HG03520 (cell line): Measurements from ENCODE around the gene KCNK2.
"Not testable (repeated sequence)": the region's sequence is repeated elsewhere in the genome, so short reads cannot be mapped to it uniquely, and the experiment has no call there.

ENCODE experiments used
- ATAC-seq: cut with Tn5 transposase; IDR thresholded peaks from one replicate; pipeline ENCODE4 v1.9.1; 2021; ENCODE audit warnings: mild to moderate bottlenecking, moderate library complexity; ENCODE audit not compliant: unreplicated experiment

Gene KCNK2

DNA sequence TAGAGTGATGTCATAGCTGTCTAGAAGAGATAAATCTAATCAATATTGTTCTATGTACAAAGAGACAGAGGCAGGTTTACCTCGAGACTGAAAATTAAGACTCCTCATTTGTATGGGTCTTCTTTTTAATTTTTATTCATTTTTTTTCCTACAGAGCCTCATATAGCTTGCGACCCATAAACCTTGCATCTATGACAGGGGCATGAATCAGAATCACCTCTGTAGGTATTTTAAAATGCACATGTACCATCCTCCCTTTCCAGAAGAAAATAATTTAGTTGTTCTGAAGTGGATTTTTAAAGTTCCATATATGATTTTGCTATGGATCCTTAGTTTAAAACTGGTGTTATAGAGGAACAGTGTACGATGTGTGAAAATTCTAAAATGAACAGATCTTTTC, 64.5 kb downstream of the KCNK2 start:
- ATAC-seq = no peak

DNA sequence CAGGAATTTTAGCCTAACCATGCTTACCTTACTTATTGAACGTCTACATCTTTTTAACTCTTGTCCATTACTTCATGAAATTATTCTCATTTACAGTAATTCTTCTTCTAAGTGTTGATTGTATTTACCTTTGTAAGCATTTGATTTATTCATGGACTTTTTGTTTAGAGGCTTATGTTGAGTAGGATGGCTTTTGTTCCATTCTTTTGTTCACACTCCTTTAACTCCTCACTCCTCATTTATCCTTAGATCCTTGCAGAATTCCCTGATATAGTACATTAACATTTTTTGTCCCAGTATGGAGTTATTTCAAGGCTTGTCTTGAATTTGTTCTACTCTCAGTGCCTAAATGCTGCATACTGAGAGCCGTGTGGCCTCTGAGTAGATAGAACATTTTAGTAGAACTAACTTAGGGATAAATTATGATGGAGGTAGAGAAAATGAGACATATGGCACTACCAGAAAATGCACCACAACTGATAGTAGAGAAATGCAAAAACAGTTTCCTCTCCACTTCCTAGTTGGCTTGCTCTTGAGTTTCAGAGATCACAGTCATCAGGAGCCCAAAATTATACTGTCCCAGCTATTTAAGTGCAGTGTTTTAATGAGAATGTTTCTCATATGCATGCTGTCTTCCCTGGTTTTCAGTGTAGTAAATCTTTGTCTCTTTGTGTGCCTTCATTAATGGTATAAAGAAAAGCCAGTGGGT, 69.5 kb downstream of the KCNK2 start:
- no peak for ATAC-seq

DNA sequence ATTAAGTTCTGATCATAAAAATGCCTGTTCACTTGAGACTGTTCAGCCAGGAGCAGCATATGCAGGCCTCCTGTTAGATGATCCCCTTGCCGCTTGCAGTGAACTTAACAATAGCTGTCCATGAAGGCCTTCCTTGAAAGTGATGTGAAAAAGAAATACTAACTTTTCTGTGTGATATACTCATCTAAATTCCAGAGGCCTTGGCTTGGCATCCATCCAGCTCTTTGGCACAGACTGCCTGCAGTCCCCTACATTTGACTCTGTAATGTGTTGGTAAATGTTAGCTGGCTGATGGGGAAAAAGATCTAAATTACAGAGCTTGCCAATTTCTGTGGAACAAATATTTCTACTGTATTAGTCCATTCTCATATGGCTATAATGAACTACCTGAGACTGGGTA, 73.7 kb downstream of the KCNK2 start:
- ATAC-seq = no peak

DNA sequence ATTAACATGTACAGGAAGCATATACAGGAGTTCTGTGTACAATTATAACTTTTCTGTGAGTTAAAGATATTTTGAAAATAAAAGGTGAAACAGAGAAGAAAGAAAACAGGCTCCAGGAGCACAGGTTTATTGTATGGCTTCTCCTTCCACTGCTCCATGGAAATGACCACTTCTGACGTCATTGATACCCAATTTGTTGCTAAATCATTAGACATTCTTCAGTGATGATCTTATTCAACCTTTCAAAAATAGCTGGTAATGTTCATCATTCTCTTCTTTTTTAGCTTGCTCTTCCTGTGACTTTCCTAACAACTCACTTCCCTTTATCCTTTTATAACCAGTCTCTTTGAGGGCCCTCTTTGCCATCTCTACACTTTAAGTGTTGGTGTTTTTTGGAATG, 77.8 kb downstream of the KCNK2 start:
- ATAC-seq = no peak

DNA sequence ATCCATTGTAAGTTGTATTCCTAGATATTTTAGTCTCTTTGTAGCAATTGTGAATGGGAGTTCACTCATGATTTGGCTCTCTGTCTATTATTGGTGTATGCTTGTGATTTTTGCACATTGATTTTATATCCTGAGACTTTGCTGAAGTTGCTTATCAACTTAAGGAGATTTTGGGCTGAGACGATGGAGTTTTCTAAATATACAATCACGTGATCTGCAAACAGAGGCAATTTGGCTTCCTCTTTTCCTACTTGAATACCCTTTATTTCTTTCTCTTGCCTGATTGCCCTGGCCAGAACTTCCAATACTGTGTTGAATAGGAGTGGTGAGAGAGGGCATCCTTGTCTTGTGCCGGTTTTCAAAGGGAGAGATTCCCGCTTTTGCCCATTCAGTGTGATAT, 80.6 kb downstream of the KCNK2 start:
- ATAC-seq = not testable (repeated sequence)

DNA sequence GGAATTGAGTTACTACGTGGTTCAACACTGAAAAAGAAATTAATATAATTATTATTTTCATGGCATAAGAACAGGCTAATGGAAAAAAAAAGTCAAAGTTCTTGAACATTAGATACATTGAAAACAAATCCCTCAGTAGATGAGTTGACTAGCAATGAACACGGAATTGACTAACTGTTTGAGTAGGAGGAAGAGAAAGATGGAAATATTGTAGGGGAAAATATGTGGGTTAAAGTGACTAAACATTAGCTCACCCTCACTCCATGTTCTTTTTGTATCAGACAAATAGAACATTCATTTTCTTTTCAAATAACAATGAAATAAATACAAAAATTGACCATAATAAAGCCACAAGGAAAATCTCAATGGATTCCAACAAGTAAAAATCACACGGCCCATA, 84.3 kb downstream of the KCNK2 start:
- ATAC-seq = no peak

DNA sequence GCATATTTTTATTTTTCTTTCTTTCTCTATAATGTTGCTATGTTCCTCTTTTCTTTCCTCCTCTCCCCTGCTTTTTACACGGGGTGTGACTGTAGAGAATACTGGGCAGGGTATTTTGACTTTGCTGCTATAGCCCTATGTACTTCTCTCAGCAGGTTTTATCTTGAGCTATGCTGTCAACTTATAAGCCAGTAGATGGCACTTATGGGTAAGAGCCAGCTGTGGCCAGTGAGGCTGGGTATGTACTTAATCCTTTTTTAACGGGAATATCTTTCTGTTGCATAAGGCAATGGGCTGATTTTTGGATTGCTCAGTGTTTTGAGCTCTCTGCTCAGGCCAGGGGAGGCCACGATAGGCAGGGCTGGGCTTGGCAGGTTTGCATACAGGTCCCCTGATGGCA, 99.0 kb downstream of the KCNK2 start:
- ATAC-seq = no peak

DNA sequence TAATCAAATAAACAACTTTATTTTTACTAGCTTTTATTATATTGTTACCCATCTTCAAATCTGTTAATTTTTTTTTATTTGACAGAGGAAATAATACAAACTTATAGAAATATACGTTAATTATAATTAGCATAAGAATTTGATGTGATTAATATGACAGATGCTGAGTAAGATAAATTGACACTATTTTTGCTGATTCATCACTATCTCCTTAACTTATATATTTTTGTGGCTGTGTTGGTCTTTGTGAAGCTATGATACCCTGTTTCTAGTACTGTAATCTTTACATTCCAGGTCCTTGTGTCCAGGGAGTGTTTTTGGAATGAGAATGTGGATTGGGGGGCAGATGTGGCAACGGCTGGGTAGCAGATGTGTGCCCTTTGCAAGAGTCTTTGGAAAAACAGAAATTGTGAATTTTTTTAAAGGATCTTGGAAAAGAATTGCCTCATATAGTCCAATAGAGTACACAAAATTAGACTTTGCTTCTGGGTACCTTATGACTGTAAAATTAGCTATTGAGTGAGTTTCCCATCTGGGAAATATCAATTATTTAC, 102.6 kb downstream of the KCNK2 start:
- no peak for ATAC-seq

DNA sequence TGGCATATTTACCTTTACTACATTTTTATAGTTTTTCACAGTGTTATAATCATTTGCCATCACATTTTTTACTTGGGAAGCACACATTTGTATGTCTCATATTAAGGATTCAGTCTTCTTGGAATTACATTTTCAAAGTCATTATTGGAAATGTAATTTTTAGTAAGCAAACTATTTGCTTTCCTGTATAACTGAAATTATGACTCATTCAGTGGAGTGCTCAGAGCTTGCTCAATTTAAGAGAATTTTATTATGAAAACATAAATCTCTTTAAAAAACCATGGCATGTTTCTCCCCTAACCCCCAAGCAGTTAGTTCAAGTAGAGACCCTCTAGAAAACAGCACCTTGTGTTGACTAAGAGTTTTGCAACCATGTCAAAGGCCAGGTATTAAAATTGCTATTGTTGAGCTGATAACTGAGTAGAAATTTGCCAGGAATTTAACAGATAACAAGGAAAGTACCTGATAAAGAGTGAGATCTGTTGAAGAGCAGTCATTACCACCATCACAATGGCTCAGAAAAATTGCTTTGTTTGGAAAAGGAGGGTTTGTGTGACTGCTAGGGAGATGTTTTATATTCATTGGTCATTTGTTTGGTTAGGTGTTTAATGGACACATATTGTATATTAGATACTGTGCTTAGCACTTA, 105.9 kb downstream of the KCNK2 start:
- no peak for ATAC-seq

DNA sequence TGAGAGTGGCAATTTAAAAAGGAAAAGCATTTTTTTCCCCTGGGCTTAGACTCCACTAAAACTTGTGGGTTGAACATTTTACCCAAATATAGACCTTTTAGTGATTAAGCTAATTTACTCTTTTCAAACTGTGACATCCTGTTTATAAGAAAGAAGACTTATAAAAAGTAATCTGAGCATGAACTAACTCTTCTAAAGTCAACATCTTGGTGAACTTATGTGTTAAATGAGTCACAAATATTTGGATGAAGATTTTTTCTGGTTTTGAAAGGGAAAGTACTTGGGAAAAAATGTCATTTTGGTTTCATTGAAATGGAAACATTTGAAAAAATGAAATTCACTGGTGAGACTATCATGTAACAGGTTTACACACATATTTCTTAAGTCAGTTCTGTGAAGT, 109.8 kb downstream of the KCNK2 start:
- ATAC-seq = no peak

DNA sequence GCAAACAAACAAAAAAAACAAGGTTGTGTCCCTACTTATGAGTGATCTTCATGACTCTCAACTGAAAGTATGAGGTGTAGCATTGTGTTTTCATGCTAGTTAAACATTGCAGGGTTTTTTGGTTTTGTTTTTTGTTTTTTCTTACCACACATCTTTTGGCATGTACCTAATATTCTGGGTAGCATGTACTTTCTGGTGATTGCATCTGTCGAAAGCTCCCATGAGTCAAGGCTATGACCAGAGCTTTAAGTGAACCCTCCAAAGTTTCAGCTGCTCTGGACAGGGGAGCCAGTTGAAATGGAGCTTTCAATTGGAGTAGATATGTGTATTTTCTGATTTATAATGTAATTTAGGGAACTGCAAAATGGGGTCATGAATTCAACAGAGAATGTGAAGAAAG, 115.5 kb downstream of the KCNK2 start:
- ATAC-seq = no peak

DNA sequence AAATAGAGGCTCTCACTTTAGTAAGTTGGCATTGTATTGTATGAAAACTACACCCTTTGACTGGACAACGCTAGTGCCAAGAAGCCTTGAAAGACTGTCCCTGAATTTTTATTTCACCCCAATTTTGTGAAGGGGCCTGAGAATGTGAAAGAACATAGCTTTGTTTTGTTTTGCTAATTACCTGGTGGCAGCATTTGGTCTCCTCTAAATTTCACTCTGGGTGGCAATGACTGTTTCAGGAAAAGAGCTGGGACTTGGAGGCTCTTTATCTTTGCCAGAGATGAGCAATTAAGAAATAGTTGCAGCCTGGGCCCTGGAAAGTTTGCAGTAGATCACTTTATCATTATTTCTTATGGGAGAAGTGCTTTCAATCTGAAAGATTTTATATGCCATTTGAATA, 117.6 kb downstream of the KCNK2 start:
- no peak for ATAC-seq

DNA sequence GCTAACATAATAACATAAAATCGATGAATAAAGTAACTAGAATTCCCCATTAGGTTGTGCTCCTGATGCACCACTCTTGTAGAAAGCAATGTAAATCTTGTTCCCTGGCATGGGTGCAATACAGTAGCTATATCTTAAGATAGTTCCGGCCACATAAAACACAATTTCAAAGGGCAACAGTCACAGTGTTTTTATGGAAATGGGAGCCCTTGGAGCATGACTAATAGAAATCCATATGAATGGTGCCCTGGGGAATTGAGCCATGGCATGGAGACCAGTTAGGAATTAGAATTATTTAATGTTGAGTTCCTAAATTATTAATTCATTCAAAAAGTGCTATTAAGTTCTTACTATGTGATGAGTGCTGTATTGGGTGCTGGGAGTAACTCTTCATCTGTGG, 118.7 kb downstream of the KCNK2 start:
- no peak for ATAC-seq

DNA sequence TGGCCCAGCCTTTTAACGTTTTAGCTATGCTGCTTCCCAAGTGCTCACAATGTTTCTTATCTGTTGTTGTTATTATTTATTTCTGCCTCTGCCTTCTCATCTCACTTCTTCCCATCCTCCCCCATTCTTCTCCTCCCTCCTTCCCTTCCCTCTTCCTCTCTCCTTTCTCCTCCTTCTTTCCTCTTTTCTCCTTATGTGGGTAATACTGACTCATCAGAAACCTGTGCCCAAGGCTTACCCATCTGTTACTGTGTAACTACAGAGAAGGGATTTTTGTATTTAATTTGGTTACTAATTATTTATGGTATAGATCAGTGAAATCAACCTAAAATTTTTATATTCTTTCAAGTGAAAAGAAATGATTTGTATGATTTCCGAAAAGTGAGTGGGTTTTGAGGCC, 120.3 kb downstream of the KCNK2 start:
- ATAC-seq = no peak

DNA sequence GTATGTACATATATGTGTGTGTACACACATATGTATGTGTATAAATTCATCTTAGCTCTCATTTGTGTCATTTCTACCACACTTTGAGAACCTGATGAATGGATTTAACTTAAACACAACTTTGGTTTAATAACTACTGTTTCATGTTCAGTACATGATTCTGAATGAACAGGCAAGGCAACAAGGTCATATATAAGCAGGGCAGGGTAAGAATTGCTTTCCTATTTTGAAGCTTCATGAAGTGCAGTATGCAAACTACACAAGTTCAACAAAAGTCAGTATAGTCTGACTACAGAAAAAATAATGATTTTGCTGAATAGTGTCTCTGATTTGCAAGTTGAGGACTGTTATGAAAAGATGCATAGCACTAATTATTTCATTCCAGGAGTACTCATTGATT, 127.6 kb downstream of the KCNK2 start:
- ATAC-seq = no peak

DNA sequence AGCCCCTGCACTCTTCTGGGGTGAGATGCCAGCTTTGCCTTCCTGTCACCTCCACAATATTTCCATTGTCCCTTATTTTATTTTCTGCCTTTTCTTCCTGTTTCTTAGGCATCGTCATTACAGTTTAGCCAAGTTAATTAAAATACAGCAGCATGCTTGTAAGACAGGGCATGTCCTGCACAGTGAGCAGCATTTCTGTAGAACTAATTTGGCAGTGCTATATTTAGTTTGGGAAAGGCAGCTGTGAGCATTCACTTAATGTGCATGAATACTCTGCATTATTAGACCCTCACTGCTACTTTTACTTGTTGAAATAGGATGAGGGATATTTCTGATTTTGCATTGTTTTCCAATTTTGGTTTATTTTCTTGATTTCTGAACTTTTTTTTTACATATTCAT, 133.3 kb downstream of the KCNK2 start:
- no peak for ATAC-seq

DNA sequence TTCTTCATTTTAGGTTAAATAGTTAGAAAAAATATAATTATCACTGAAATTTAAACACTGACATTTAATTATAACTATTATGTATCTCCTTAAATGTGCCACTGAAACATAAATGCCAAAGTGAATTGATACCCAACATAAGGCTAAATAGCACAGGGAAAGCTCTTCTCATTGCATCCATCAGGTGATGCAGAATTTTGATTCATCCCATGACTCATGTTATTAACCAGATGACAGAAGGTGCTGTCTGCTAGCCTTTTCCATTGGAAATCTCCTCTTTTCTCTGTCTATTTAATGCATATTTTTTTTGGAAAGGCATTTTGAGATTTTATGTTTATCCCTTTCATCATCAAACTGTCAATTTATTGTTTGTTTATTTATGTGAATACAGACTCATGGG, 136.8 kb downstream of the KCNK2 start:
- ATAC-seq = no peak

DNA sequence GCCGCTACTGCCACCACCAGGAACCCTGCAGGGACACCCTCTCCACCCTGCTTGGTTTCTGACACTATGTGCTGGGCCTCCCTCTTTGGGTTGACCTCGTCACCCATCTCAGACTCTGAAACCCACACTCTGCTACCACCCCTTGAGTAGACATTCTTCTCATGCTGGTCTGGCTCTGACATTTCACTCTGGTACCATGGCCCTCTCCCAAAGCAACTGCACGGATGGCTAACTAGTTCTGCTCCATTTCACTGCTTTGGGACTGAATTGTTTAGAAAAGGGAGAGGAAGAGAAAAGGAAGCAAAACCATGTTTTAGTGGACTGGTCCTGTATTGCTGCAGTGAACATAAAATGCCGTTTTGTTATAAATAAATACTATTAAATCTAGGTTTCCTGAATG, 137.8 kb downstream of the KCNK2 start:
- ATAC-seq = no peak

DNA sequence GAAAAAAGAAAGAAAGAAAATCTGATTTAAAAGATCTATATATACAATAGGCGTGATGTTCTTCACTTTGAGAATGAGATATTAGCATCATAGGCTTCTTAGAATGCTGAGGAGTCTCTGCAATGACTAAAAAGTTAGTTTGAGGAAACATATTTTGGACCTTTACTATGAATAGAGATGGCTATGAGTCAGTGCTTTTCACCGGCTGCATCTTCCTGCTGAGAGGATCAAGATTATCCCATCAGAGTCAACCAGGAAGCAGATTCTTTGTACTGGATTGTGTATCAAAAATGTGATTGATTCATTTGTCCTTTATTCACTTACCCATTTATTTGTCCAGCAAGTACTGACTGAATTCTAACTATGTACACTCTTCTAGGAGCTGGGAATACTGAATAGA, 144.2 kb downstream of the KCNK2 start:
- no peak for ATAC-seq

DNA sequence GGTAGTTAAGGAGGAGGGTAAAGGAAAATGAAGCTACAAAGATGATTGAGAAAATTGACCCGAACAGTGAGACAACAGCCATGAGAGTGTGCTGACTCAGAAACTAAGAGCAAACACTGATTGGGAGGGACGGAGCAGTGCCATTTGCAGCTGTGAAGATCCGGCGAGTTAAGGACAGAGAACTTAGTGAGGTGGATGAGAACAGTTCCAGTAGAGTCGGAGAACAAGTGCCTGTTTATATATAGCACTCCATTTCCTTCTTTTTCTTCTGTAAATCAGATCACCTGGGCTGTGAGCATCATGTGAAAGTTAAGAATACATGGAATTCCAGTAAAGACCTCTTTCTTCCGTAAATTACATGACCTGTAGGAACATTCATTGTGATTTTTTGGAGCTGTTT, 145.7 kb downstream of the KCNK2 start:
- no peak for ATAC-seq

DNA sequence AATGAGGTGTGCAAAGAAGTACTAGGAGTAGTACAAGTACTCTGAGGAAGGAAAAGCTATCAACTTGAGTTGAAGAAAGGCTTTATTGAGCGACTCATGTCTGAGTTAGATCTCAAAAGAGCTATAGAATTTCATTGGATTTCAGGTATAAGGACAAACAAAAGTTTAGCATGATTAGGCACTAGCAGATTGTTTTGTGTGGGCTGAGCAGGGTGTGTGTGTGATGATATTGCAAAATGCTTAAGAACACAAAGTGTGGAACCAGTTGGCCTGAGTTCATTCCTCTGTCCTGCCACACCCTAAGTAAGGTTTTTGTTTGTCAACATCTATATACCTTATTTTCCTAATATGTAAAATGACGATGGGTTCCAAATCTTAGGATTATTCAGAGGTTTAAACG, 158.9 kb downstream of the KCNK2 start:
- no peak for ATAC-seq

DNA sequence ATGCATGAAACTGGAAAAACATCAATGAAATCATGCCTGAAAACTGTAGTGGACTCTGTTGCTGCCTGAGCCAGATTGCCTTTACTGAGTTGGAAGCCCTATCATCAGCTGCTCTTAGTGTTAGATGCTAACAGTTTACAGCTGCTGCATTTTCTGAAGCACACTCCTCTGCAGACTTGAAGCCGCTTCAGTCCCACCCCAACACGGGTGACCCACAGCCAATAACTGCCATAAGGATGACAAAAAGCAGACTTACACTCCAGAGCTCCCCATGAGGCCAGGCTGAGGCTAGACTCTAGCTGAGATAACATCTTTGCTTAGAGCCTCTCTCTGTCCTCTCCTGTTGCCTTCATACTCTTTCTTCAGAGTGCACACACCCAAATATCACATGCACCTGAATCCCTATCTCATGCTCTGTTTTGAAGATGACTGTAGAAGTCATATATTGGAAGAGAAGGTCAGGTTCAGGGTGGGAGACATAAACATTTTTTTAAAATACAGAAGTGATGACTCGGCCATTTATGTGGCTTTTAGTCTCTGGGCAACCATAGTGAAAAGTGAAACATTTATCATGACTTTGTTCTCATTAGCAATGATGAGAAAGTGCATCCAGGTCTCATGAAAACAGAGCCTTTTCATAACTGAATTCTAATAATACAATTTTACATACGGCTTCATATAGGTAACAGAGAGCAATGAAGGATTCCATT, 161.0 kb downstream of the KCNK2 start:
- no peak for ATAC-seq
